Natural killer cell (primary cell): ENCODE data around the gene OGFOD1. TPM values are rescaled to one million over a fixed set of nuclear protein-coding genes. Genes with fewer than 3 reads are reported as not detected.

Experiments used
- ATAC-seq, 3 donors: fragments of 150-1000 bp in 2 of 3; fragments of 200-7000 bp in 1 of 3; cut with Tn5 transposase; 1 replicate in 1 of 3; 2 replicates in 2 of 3; pipeline ENCODE4 v1.10.0; 2021; ENCODE audit warnings: mild to moderate bottlenecking in 2 of 3, moderate library complexity in 2 of 3
- DNase-seq, 2 donors: peaks; one replicate each; pipeline versions ENCODE4 v3.0.0 to v3.0.0-alpha.2; 2013 to 2021; ENCODE audit warnings: mixed read lengths in 1 of 2
- H3K27ac ChIP-seq: one replicate; pipeline ENCODE4 v1.5.1; 2013; ENCODE audit warnings: mild to moderate bottlenecking, low read length
- H3K27me3 ChIP-seq: one replicate; pipeline ENCODE4 v1.6.1; 2013; ENCODE audit warnings: low read length; ENCODE audit not compliant: control insufficient read depth, insufficient read depth
- H3K36me3 ChIP-seq: one replicate; pipeline ENCODE4 v1.6.1; 2013; ENCODE audit warnings: low read length; ENCODE audit not compliant: control insufficient read depth, insufficient read depth
- H3K4me1 ChIP-seq: one replicate; pipeline ENCODE4 v1.6.1; 2013; ENCODE audit warnings: low read length; ENCODE audit not compliant: control insufficient read depth, insufficient read depth
- H3K4me3 ChIP-seq: one replicate; pipeline ENCODE4 v1.5.1; 2013; ENCODE audit warnings: low read length
- H3K9me3 ChIP-seq: one replicate; pipeline ENCODE4 v1.6.1; 2013; ENCODE audit warnings: low read length; ENCODE audit not compliant: control insufficient read depth, insufficient read depth
- H3K27ac Mint-ChIP-seq, 2 donors: one replicate each; pipeline ENCODE4 v1.8.0; 2022; ENCODE audit warnings: mild to moderate bottlenecking in 2 of 2, mixed read lengths in 2 of 2, moderate library complexity in 1 of 2
- H3K27me3 Mint-ChIP-seq, 2 donors: one replicate each; pipeline ENCODE4 v1.8.0; 2022; ENCODE audit warnings: low read depth in 2 of 2, mixed read lengths in 2 of 2
- H3K36me3 Mint-ChIP-seq: one replicate; pipeline ENCODE4 v1.8.0; 2022; ENCODE audit warnings: mixed read lengths
- H3K4me1 Mint-ChIP-seq, 2 donors: one replicate each; pipeline ENCODE4 v1.8.0; 2022; ENCODE audit warnings: mixed read lengths in 2 of 2
- H3K4me3 Mint-ChIP-seq: one replicate; pipeline ENCODE4 v1.8.0; 2022; ENCODE audit warnings: mild to moderate bottlenecking, moderate library complexity, mixed read lengths
- H3K9me3 Mint-ChIP-seq, 2 donors: one replicate each; pipeline ENCODE4 v1.8.0; 2022; ENCODE audit warnings: mixed read lengths in 2 of 2
- WGBS: methylation state at CpG from one replicate; pipeline ENCODE4 v1.1.7; 2013; ENCODE audit warnings: missing lambda C conversion rate; ENCODE audit not compliant: insufficient coverage; 5-methylcytosine and 5-hydroxymethylcytosine counted together
- intact Hi-C: fragments of 100-400 bp; cut with micrococcal nuclease; formaldehyde crosslinking; loops from one replicate; pipeline ENCODE4 v1.14.2; 2022
- total RNA-seq, 4 donors: library from RNA; stranded (reverse); fragments of 120-200 nt in 1 of 4; gene quantifications; one replicate each; pipeline versions ENCODE4 v1.2.3 to v1.2.4, GENCODE V29; 2013 to 2022
- TF ChIP-seq, protein P1 (sequence below): fragments of 200-600 bp; IDR thresholded peaks from one replicate; pipeline ENCODE4 v1.8.0; 2022; ENCODE audit warnings: antibody characterized with exemption

OGFOD1 gene
- total RNA-seq, 3 donors from 2014 or later (not counting 1 experiment from before 2014, with no cell fraction given) = 12.7 to 20.6 (median 13.1) TPM

- H3K4me1 ChIP-seq = no peaks in the 10 kb centered on the region
- intact Hi-C loops = no loop called here
- no peak overlapping the region for H3K27ac ChIP-seq
- no peak overlapping the region for H3K4me3 ChIP-seq
- 99% methylated on average over 4 of the region's 7 CpGs for WGBS
- ATAC-seq = no peak
- no peaks in the 10 kb centered on the region for H3K9me3 ChIP-seq
- peaks cover 23% of the 10 kb centered on the region for H3K36me3 Mint-ChIP-seq
- no peaks in the 10 kb centered on the region for H3K9me3 Mint-ChIP-seq
- no peak overlapping the region for H3K4me3 Mint-ChIP-seq
- peaks cover 76% of the 10 kb centered on the region for H3K36me3 ChIP-seq
- no peak overlapping the region for H3K27ac Mint-ChIP-seq
- DNase-seq = no peak
- TF ChIP-seq, protein P1, sequence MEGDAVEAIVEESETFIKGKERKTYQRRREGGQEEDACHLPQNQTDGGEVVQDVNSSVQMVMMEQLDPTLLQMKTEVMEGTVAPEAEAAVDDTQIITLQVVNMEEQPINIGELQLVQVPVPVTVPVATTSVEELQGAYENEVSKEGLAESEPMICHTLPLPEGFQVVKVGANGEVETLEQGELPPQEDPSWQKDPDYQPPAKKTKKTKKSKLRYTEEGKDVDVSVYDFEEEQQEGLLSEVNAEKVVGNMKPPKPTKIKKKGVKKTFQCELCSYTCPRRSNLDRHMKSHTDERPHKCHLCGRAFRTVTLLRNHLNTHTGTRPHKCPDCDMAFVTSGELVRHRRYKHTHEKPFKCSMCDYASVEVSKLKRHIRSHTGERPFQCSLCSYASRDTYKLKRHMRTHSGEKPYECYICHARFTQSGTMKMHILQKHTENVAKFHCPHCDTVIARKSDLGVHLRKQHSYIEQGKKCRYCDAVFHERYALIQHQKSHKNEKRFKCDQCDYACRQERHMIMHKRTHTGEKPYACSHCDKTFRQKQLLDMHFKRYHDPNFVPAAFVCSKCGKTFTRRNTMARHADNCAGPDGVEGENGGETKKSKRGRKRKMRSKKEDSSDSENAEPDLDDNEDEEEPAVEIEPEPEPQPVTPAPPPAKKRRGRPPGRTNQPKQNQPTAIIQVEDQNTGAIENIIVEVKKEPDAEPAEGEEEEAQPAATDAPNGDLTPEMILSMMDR = no peak
- no peaks in the 10 kb centered on the region for H3K27me3 ChIP-seq
- H3K4me1 Mint-ChIP-seq = no peaks in the 10 kb centered on the region
- no peaks in the 10 kb centered on the region for H3K27me3 Mint-ChIP-seq
These were observed 18.4 kb downstream of the OGFOD1 start for GRCh38 chr16:56469748-56470147.

GRCh38 chr16:56470232-56470631 is 18.9 kb downstream of the OGFOD1 start:
- ATAC-seq (no peak), DNase-seq (no peak)
- Histone ChIP-seq H3K27me3 (no peaks in the 10 kb centered on the region), H3K4me1 (no peaks in the 10 kb centered on the region), H3K4me3 (no peak overlapping the region), H3K36me3 (peaks cover 80% of the 10 kb centered on the region), H3K9me3 (no peaks in the 10 kb centered on the region), H3K27ac (no peak overlapping the region)
- TF ChIP-seq, protein P1 = no peak
- Mint-ChIP-seq H3K4me3 (no peak overlapping the region), H3K4me1 (no peaks in the 10 kb centered on the region), H3K9me3 (no peaks in the 10 kb centered on the region), H3K27ac (no peak overlapping the region), H3K36me3 (peaks cover 22% of the 10 kb centered on the region), H3K27me3 (no peaks in the 10 kb centered on the region)
- intact Hi-C loops = no loop called here
- 100% methylated on average over 3 of the region's 3 CpGs for WGBS

DNA sequence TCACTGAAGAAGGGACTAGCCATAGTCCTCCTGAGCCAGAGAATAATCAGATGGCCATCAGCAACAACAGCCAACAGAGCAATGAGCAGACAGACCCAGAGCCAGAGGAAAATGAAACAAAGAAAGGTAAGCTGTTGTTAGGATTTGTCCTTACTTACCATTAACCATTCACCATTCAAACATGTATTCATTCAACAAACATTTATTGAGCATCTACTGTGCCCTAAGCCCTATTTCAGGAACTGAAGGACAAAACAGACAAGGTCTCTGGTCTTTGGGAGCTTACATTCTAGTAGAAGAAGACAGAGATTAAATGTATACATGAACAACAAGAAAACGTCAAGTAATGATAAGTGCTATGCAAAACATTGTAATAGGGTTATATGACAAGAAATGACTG is 19.3 kb downstream of the OGFOD1 start:
- H3K27me3 ChIP-seq = no peaks in the 10 kb centered on the region
- Mint-ChIP-seq H3K27me3 (no peaks in the 10 kb centered on the region), H3K9me3 (no peaks in the 10 kb centered on the region), H3K36me3 (peaks cover 20% of the 10 kb centered on the region), H3K4me1 (no peaks in the 10 kb centered on the region), H3K4me3 (no peak overlapping the region), H3K27ac (no peak overlapping the region)
- DNase-seq (no peak), ATAC-seq (no peak)
- peaks cover 80% of the 10 kb centered on the region for H3K36me3 ChIP-seq
- H3K9me3 ChIP-seq = no peaks in the 10 kb centered on the region
- TF ChIP-seq, protein P1 = no peak
- H3K27ac ChIP-seq = no peak overlapping the region
- no peaks in the 10 kb centered on the region for H3K4me1 ChIP-seq
- intact Hi-C loops = no loop called here
- H3K4me3 ChIP-seq = no peak overlapping the region
- 100% methylated on average over 1 of the region's 1 CpG for WGBS

DNA sequence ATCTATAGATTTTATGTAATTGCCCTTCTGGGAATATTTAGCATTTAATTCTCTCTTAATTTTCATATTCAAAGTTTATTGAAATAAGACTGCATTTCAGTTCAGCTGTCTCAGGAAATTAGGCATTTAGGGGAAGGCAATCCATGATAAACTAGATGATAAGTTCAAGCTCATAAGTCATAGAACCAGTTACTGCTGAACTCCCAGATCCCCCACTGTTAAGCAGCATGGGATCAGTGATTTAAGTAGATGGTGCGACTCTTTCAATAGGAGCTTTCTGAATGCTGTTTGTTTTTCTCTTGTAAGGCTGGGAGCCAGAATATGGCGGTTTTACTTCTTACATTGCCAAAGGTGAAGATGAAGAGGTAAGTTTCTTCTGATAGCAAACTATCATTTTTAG is 23.8 kb downstream of the OGFOD1 start:
- peaks cover 24% of the 10 kb centered on the region for H3K36me3 Mint-ChIP-seq
- H3K4me3 Mint-ChIP-seq = no peak overlapping the region
- no peaks in the 10 kb centered on the region for H3K27me3 Mint-ChIP-seq
- no peak for DNase-seq
- no peaks in the 10 kb centered on the region for H3K4me1 ChIP-seq
- no peaks in the 10 kb centered on the region for H3K9me3 Mint-ChIP-seq
- H3K4me1 Mint-ChIP-seq = no peaks in the 10 kb centered on the region
- no peak overlapping the region for H3K27ac ChIP-seq
- H3K27me3 ChIP-seq = no peaks in the 10 kb centered on the region
- peaks cover 67% of the 10 kb centered on the region for H3K36me3 ChIP-seq
- no peak for ATAC-seq
- WGBS = 100% methylated on average over 1 of the region's 2 CpGs
- H3K9me3 ChIP-seq = no peaks in the 10 kb centered on the region
- intact Hi-C loops = no loop called here
- TF ChIP-seq, protein P1 = no peak
- no peak overlapping the region for H3K27ac Mint-ChIP-seq
- no peak overlapping the region for H3K4me3 ChIP-seq
